H1 (cell line): Measurements from ENCODE around the gene IFNGR1.

Experiments
- CREB1 ChIP-seq: IDR thresholded peaks from 2 replicates; pipeline ENCODE4 v1.6.1; 2012; ENCODE audit warnings: inconsistent platforms
- CTCF ChIP-seq, 3 experiments: IDR thresholded peaks; 1 replicate in 2 of 3; 2 replicates in 1 of 3; pipeline versions ENCODE4 v1.5.1 to v1.6.1; 2011; ENCODE audit warnings: low read length in 3 of 3, mild to moderate bottlenecking in 3 of 3, inconsistent platforms in 2 of 3, low read depth in 1 of 3, moderate library complexity in 1 of 3; ENCODE audit not compliant: insufficient read depth in 1 of 3; ENCODE audit errors: control extremely low read depth in 1 of 3
- EGR1 ChIP-seq: IDR thresholded peaks from 2 replicates; pipeline ENCODE4 v1.6.1; 2011; ENCODE audit warnings: low read depth, low read length, borderline replicate concordance
- EZH2 ChIP-seq: fragments of 200-600 bp; sonication (generic); IDR thresholded peaks from 2 replicates; pipeline ENCODE4 v1.7.1; 2012; ENCODE audit warnings: low read depth, mild to moderate bottlenecking, moderate library complexity, low read length, inconsistent platforms; ENCODE audit not compliant: severe bottlenecking
- RFX5 ChIP-seq: IDR thresholded peaks from 2 replicates; pipeline ENCODE4 v1.6.1; 2011; ENCODE audit warnings: low read depth, low read length, improper control_type of control experiment, borderline replicate concordance
- SUZ12 ChIP-seq: fragments of 200-600 bp; sonication (generic); IDR thresholded peaks from 2 replicates; pipeline ENCODE4 v1.6.1; 2012; ENCODE audit warnings: mild to moderate bottlenecking, inconsistent platforms, low read length, moderate library complexity, mixed read lengths
- TCF12 ChIP-seq: IDR thresholded peaks from 2 replicates; pipeline ENCODE4 v1.6.1; 2011; ENCODE audit warnings: low read depth, mild to moderate bottlenecking, low read length
- ZNF274 ChIP-seq: IDR thresholded peaks from 2 replicates; pipeline ENCODE4 v1.7.0; 2012; ENCODE audit warnings: low read length, borderline replicate concordance; ENCODE audit errors: extremely low read depth

- TF ChIP-seq TCF12 (no peak), EGR1 (no peak), CTCF (IDR thresholded peaks at IDR 0.05; ENCODE audit: control extremely low read depth in 1 of 3, insufficient read depth in 1 of 3, low read depth in 1 of 3, low read length in 3 of 3) (no peak), ZNF274 (no peak), EZH2 (no peak), SUZ12 (no peak), RFX5 (no peak), CREB1 (no peak)
Measured at GRCh38 chr6:137167702-137168377, 51.3 kb downstream of the IFNGR1 start.
